ENCODE results near the gene UTS2R. TPM values are rescaled to one million over a fixed set of nuclear protein-coding genes. Genes with fewer than 3 reads are reported as not detected.
"Not testable (repeated sequence)": the region's sequence is repeated elsewhere in the genome, so short reads cannot be mapped to it uniquely, and the experiment has no call there.

The UTS2R gene
- total and polyA plus RNA-seq, 3 donors from 2014 or later: 0.32 to 28.1 (median 3.8) TPM

GRCh38 chr17:82369211-82369610, 2.4 kb upstream of the UTS2R start:
- H3K36me3 ChIP-seq (ENCODE audit: low read depth, missing control alignments): no peaks in the 10 kb centered on the region
- TF ChIP-seq CTCF (IDR thresholded peaks at IDR 0.05): no peak
- TF ChIP-seq POLR2A (IDR thresholded peaks at IDR 0.05): no peak
- H3K4me1 ChIP-seq: no peaks in the 10 kb centered on the region
- H3K27ac ChIP-seq: no peak overlapping the region
- WGBS, 2 donors: 95% methylated on average over 7 of the region's 7 CpGs
- no peak for DNase-seq
- H3K9me3 ChIP-seq: no peaks in the 10 kb centered on the region
- no peaks in the 10 kb centered on the region for H3K27me3 ChIP-seq
- intact Hi-C loops (cut with DNase I; ENCODE audit: low total_unique reads): no loop called here
- no peak overlapping the region for H3K4me3 ChIP-seq

GRCh38 chr17:82370471-82371332, 863 bp upstream of the UTS2R start:
- TF ChIP-seq POLR2A (IDR thresholded peaks at IDR 0.05) (no peak), CTCF (IDR thresholded peaks at IDR 0.05) (no peak)
- H3K9me3 ChIP-seq: no peaks in the 10 kb centered on the region
- 23 to 30% methylated on average over 15 to 38 of the region's 38 CpGs for WGBS, 2 donors
- H3K4me1 ChIP-seq: no peaks in the 10 kb centered on the region
- DNase-seq: no peak
- intact Hi-C loops (cut with DNase I; ENCODE audit: low total_unique reads): no loop called here
- H3K27ac ChIP-seq: no peak overlapping the region
- H3K36me3 ChIP-seq (ENCODE audit: low read depth, missing control alignments): no peaks in the 10 kb centered on the region
- H3K4me3 ChIP-seq: peak overlapping the region in 1 of 2 donors; percentile 23
- no peaks in the 10 kb centered on the region for H3K27me3 ChIP-seq

- no peaks in the 10 kb centered on the region for H3K4me1 ChIP-seq
- H3K4me3 ChIP-seq: no peak overlapping the region
- WGBS, 2 donors: 47 to 49% methylated on average over 22 to 40 of the region's 41 CpGs
- H3K9me3 ChIP-seq: no peaks in the 10 kb centered on the region
- no peaks in the 10 kb centered on the region for H3K36me3 ChIP-seq (ENCODE audit: low read depth, missing control alignments)
- no peak overlapping the region for H3K27ac ChIP-seq
- no peaks in the 10 kb centered on the region for H3K27me3 ChIP-seq
- intact Hi-C loops (cut with DNase I; ENCODE audit: low total_unique reads): no loop called here
- TF ChIP-seq CTCF (IDR thresholded peaks at IDR 0.05) (no peak), POLR2A (IDR thresholded peaks at IDR 0.05) (no peak)
- DNase-seq: no peak
Observed at GRCh38 chr17:82372249-82373071, 895 bp downstream of the UTS2R start.

GRCh38 chr17:82373072-82373452, 1.5 kb downstream of the UTS2R start:
- H3K27me3 ChIP-seq: not testable (repeated sequence)

More at GRCh38 chr17:82373072-82373452, 1.5 kb downstream of the UTS2R start:
- H3K4me1 ChIP-seq; intact Hi-C loops (cut with DNase I; ENCODE audit: low total_unique reads); DNase-seq; H3K36me3 ChIP-seq (ENCODE audit: low read depth, missing control alignments); H3K27ac ChIP-seq; H3K4me3 ChIP-seq; H3K9me3 ChIP-seq: not testable (repeated sequence)
- 81 to 82% methylated on average over 10 of the region's 10 CpGs for WGBS, 2 donors
